ENCODE measurements around the gene IMMP1L. TPM values are rescaled to one million over a fixed set of nuclear protein-coding genes. Genes with fewer than 3 reads are reported as not detected.
"Not testable (repeated sequence)": the region's sequence is repeated elsewhere in the genome, so short reads cannot be mapped to it uniquely, and the experiment has no call there.

Gene IMMP1L
- total RNA-seq, 4 donors from 2014 or later, result 6.5 to 30.5 (median 12.5) TPM

DNA sequence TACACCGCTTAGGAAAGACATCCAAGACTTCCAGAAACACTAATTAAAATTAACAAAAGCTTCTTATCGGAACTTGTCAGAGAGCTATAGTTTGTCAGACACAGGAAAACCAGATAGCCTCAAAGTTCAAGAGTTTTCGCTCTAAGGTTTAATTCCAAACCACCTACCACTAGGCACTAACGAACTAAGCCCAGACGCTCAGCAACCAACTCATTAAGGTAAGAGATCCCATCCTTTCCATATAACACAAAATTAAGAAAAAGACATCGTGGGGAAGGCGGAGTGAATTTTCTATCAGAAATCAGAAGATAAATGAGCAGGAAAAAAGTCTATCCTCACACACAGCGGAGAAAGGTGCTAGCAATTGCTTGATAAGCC is 382 bp downstream of the IMMP1L start:
- H3K27ac ChIP-seq, result peak overlapping the region; percentile 84 to 89 (median 87)
- peaks cover 0 to 38% (median 10%) of the 10 kb centered on the region in 3 donors for H3K4me1 ChIP-seq
- no peaks in the 10 kb centered on the region for H3K36me3 ChIP-seq
- no peak for DNase-seq
- TF ChIP-seq, protein P1, sequence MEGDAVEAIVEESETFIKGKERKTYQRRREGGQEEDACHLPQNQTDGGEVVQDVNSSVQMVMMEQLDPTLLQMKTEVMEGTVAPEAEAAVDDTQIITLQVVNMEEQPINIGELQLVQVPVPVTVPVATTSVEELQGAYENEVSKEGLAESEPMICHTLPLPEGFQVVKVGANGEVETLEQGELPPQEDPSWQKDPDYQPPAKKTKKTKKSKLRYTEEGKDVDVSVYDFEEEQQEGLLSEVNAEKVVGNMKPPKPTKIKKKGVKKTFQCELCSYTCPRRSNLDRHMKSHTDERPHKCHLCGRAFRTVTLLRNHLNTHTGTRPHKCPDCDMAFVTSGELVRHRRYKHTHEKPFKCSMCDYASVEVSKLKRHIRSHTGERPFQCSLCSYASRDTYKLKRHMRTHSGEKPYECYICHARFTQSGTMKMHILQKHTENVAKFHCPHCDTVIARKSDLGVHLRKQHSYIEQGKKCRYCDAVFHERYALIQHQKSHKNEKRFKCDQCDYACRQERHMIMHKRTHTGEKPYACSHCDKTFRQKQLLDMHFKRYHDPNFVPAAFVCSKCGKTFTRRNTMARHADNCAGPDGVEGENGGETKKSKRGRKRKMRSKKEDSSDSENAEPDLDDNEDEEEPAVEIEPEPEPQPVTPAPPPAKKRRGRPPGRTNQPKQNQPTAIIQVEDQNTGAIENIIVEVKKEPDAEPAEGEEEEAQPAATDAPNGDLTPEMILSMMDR (IDR thresholded peaks at IDR 0.05), result no peak
- no peak for TF ChIP-seq POLR2A (IDR thresholded peaks at IDR 0.05)
- WGBS, 2 donors, result 3% methylated on average over 8 of the region's 8 CpGs
- H3K9me3 ChIP-seq, result no peaks in the 10 kb centered on the region
- H3K4me3 ChIP-seq, result peak overlapping the region; percentile 85 to 94 (median 86)
- intact Hi-C loops (cut with DNase I), result no loop called here
- no peaks in the 10 kb centered on the region for H3K27me3 ChIP-seq

DNA sequence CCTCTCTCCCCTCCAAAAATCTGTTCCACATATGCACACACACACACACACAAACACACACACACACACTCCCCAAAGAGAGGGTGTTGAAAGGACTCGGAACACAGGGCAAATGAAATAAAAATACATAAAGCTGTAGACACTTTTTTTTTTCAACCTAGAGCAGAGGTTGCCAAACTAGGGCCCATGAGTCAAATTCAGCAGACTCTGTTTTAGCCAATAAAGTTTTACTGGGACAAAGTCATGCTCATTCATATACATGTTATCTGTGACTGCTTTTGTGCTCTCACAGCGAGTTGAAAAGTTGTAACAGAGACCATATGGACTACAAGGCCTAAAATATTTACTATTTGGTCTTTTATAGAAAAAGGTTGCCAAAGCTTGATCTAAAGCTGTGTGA is 8.9 kb downstream of the IMMP1L start:
- no peaks in the 10 kb centered on the region for H3K27me3 ChIP-seq
- H3K4me3 ChIP-seq, result no peak overlapping the region
- H3K27ac ChIP-seq, result no peak overlapping the region
- H3K9me3 ChIP-seq, result no peaks in the 10 kb centered on the region
- TF ChIP-seq POLR2A (IDR thresholded peaks at IDR 0.05), result no peak
- TF ChIP-seq, protein P1 (IDR thresholded peaks at IDR 0.05), result no peak
- H3K4me1 ChIP-seq, result no peaks in the 10 kb centered on the region
- intact Hi-C loops (cut with DNase I), result no loop called here
- WGBS, 2 donors, result 82 to 93% methylated on average over 2 of the region's 2 CpGs
- DNase-seq, result no peak
- peaks cover 0 to 6% (median 0%) of the 10 kb centered on the region in 3 donors for H3K36me3 ChIP-seq

DNA sequence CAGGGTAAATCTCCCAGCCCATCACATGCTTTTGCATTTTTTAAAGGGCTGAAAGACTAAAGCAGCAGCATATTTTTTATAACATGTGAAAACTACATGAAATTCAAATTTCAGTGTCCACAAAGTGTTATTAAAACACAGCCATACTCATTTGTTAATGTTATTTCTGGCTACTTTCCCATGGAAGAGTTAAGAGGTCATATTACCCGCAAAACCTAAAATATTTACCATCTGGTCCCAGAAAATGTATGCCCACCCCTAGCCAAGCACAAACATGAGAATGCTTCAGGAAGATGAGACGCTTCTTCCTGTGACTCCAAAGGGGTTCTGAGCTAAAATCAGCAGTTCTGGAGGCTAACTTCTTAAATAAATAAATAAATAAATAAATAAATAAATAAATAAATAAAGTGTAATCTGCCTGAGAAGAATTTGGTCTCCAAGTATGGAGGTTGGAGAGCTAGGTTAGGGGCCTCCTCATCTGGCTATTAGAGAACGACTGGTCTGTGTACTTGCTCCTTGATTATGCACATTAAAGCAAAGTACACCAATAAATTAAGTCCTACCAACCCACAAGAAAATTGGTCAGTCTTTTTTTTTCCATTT is 9.7 kb downstream of the IMMP1L start:
- WGBS, 2 donors, result 100% methylated on average over 3 of the region's 3 CpGs
- TF ChIP-seq, protein P1 (IDR thresholded peaks at IDR 0.05), result no peak
- TF ChIP-seq POLR2A (IDR thresholded peaks at IDR 0.05), result no peak

DNA sequence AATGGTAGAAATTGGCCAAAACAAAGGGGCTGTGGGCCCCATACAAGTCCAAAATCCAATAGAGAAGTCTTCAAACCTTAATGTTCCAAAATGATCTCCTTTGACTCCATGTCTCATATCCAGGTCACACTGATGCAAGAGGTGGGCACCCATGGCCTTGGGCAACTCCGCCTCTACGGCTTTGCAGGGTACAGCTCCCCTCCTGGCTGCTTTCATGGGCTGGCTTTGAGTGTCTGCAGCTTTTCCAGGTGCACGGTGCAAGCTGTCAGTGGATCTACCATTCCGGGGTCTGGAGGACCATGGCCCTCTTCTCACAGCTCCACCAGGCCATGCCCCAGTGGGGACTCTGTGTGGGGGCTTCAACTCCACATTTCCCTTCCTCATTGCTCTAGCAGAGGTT is 15.7 kb downstream of the IMMP1L start:
- peaks cover 0 to 19% (median 0%) of the 10 kb centered on the region in 3 donors for H3K36me3 ChIP-seq
- H3K9me3 ChIP-seq; DNase-seq; H3K27ac ChIP-seq; H3K4me3 ChIP-seq; intact Hi-C loops (cut with DNase I); H3K27me3 ChIP-seq; H3K4me1 ChIP-seq: not testable (repeated sequence)
- WGBS, 2 donors, result 94 to 96% methylated on average over 2 to 4 of the region's 4 CpGs

More for the DNA sequence above, 9.7 kb downstream of the IMMP1L start:
- Histone ChIP-seq H3K9me3 (no peaks in the 10 kb centered on the region), H3K4me1 (no peaks in the 10 kb centered on the region), H3K36me3 (peaks cover 0 to 12% (median 0%) of the 10 kb centered on the region in 3 donors), H3K27ac (no peak overlapping the region), H3K27me3 (no peaks in the 10 kb centered on the region), H3K4me3 (no peak overlapping the region)
- no peak for DNase-seq
- intact Hi-C loops (cut with DNase I), result no loop called here

DNA sequence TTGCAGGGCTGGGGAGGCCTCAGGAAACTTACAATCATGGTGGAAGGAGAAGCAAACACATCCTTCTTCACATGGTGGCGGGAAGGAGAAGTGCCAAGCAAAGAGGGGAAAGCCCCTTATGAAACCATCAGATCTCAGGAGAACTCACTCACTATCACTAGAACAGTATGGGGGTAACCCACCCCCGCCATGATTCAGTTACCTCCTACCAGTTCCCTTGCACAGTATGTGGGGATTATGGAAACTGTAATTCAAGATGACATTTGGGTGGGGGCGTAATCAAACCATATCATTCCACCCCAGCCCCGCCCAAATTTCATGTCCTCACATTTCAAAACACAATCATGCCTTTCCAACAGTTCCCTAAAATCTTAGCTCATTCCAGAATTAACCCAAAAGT is 16.2 kb downstream of the IMMP1L start:
- peaks cover 0 to 9% (median 0%) of the 10 kb centered on the region in 3 donors for H3K4me1 ChIP-seq
- no peak for DNase-seq
- WGBS, 2 donors, result 92 to 97% methylated on average over 3 to 4 of the region's 4 CpGs
- H3K4me3 ChIP-seq, result no peak overlapping the region
- H3K9me3 ChIP-seq, result no peaks in the 10 kb centered on the region
- H3K27ac ChIP-seq, result no peak overlapping the region
- H3K36me3 ChIP-seq, result peaks cover 0 to 19% (median 0%) of the 10 kb centered on the region in 3 donors
- TF ChIP-seq POLR2A (IDR thresholded peaks at IDR 0.05), result no peak
- TF ChIP-seq, protein P1 (IDR thresholded peaks at IDR 0.05), result no peak
- intact Hi-C loops (cut with DNase I), result no loop called here
- H3K27me3 ChIP-seq, result no peaks in the 10 kb centered on the region
